ENCODE data around the gene DNAH1. TPM values are rescaled to one million over a fixed set of nuclear protein-coding genes. Genes with fewer than 3 reads are reported as not detected.

DNAH1 gene
- total RNA-seq, 1 donor from 2014 or later: 0.80 TPM

DNA sequence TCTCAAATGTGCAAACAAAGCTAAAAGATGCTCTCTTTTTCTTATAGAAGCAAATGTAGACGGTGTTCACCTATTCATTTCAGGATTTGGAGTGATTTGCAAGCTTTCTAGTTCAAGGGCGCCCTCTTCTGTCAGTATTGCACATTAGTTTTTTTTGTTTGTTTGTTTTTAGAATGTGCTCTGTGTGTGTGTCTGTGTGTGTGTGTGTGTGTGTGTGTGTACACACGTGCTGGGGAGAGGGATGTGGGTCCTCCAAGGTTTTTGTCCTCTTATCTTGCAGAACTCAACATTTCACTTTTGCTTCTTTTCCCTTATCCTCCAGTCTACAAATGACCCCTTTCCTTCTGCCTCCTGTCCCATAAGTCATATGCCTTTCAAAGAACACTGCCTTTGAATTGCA is 23.5 kb downstream of the DNAH1 start:
- Mint-ChIP-seq H3K4me1 (peaks cover 5% of the 10 kb centered on the region), H3K27ac (no peak overlapping the region), H3K4me3 (peak overlapping the region; percentile 17), H3K9me3 (no peaks in the 10 kb centered on the region), H3K27me3 (ENCODE audit: insufficient read depth, low read depth) (peaks cover 9% of the 10 kb centered on the region), H3K36me3 (no peaks in the 10 kb centered on the region)
- Histone ChIP-seq H3K36me3 (no peaks in the 10 kb centered on the region), H3K27ac (no peak overlapping the region), H3K9ac (no peak overlapping the region), H3F3A (ENCODE audit: low read depth) (peaks cover 3% of the 10 kb centered on the region), H4K20me1 (ENCODE audit: low read depth) (no peaks in the 10 kb centered on the region), H3K9me3 (ENCODE audit: low read depth) (no peaks in the 10 kb centered on the region), H2AFZ (replicated peaks) (peak overlapping the region; percentile 18), H3K4me3 (no peak overlapping the region), H3K79me2 (ENCODE audit: low read depth) (no peaks in the 10 kb centered on the region), H3K4me2 (no peak overlapping the region), H3K4me1 (no peaks in the 10 kb centered on the region), H3K27me3 (no peaks in the 10 kb centered on the region)
- TF ChIP-seq EZH2phosphoT487 (IDR thresholded peaks at IDR 0.05) (no peak), EZH2 (IDR thresholded peaks at IDR 0.05) (no peak)
- TF ChIP-seq, protein P1, sequence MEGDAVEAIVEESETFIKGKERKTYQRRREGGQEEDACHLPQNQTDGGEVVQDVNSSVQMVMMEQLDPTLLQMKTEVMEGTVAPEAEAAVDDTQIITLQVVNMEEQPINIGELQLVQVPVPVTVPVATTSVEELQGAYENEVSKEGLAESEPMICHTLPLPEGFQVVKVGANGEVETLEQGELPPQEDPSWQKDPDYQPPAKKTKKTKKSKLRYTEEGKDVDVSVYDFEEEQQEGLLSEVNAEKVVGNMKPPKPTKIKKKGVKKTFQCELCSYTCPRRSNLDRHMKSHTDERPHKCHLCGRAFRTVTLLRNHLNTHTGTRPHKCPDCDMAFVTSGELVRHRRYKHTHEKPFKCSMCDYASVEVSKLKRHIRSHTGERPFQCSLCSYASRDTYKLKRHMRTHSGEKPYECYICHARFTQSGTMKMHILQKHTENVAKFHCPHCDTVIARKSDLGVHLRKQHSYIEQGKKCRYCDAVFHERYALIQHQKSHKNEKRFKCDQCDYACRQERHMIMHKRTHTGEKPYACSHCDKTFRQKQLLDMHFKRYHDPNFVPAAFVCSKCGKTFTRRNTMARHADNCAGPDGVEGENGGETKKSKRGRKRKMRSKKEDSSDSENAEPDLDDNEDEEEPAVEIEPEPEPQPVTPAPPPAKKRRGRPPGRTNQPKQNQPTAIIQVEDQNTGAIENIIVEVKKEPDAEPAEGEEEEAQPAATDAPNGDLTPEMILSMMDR (IDR thresholded peaks at IDR 0.05): peak; percentile 85
- peak; percentile 80 for DNase-seq (ENCODE audit: low spot score)

- no peak for DNase-seq (ENCODE audit: low spot score)
- H3K79me2 ChIP-seq (ENCODE audit: low read depth): no peaks in the 10 kb centered on the region
- H3K36me3 Mint-ChIP-seq: no peaks in the 10 kb centered on the region
- no peak overlapping the region for H3K27ac ChIP-seq
- no peaks in the 10 kb centered on the region for H4K20me1 ChIP-seq (ENCODE audit: low read depth)
- H3K9me3 ChIP-seq (ENCODE audit: low read depth): no peaks in the 10 kb centered on the region
- no peak overlapping the region for H2AFZ ChIP-seq (replicated peaks)
- no peak overlapping the region for H3K4me2 ChIP-seq
- no peak overlapping the region for H3K27ac Mint-ChIP-seq
- peaks cover 3% of the 10 kb centered on the region for H3F3A ChIP-seq (ENCODE audit: low read depth)
- H3K9ac ChIP-seq: no peak overlapping the region
- no peaks in the 10 kb centered on the region for H3K9me3 Mint-ChIP-seq
- H3K27me3 Mint-ChIP-seq (ENCODE audit: insufficient read depth, low read depth): peaks cover 10% of the 10 kb centered on the region
- peaks cover 5% of the 10 kb centered on the region for H3K4me1 Mint-ChIP-seq
- H3K4me1 ChIP-seq: no peaks in the 10 kb centered on the region
- no peaks in the 10 kb centered on the region for H3K27me3 ChIP-seq
- H3K4me3 Mint-ChIP-seq: no peak overlapping the region
- TF ChIP-seq EZH2 (IDR thresholded peaks at IDR 0.05) (no peak), EZH2phosphoT487 (IDR thresholded peaks at IDR 0.05) (no peak)
- TF ChIP-seq, protein P1 (IDR thresholded peaks at IDR 0.05): no peak
- H3K36me3 ChIP-seq: no peaks in the 10 kb centered on the region
- H3K4me3 ChIP-seq: no peak overlapping the region
Measured at GRCh38 chr3:52341123-52341522, 25.0 kb downstream of the DNAH1 start.

GRCh38 chr3:52343946-52344600 is 28.0 kb downstream of the DNAH1 start:
- Histone ChIP-seq H2AFZ (replicated peaks) (no peak overlapping the region), H3K36me3 (no peaks in the 10 kb centered on the region), H3K4me2 (no peak overlapping the region), H3K79me2 (ENCODE audit: low read depth) (no peaks in the 10 kb centered on the region), H3K9me3 (ENCODE audit: low read depth) (no peaks in the 10 kb centered on the region), H3F3A (ENCODE audit: low read depth) (no peaks in the 10 kb centered on the region), H3K9ac (no peak overlapping the region), H3K4me1 (no peaks in the 10 kb centered on the region), H3K27ac (no peak overlapping the region), H4K20me1 (ENCODE audit: low read depth) (no peaks in the 10 kb centered on the region), H3K4me3 (no peak overlapping the region), H3K27me3 (no peaks in the 10 kb centered on the region)
- peaks cover 10% of the 10 kb centered on the region for H3K27me3 Mint-ChIP-seq (ENCODE audit: insufficient read depth, low read depth)
- peaks cover 5% of the 10 kb centered on the region for H3K4me1 Mint-ChIP-seq
- DNase-seq (ENCODE audit: low spot score): no peak
- no peak for TF ChIP-seq EZH2 (IDR thresholded peaks at IDR 0.05)
- no peak for TF ChIP-seq EZH2phosphoT487 (IDR thresholded peaks at IDR 0.05)
- H3K4me3 Mint-ChIP-seq: no peak overlapping the region
- H3K27ac Mint-ChIP-seq: peak overlapping the region; percentile 18
- no peaks in the 10 kb centered on the region for H3K36me3 Mint-ChIP-seq
- no peaks in the 10 kb centered on the region for H3K9me3 Mint-ChIP-seq

GRCh38 chr3:52345521-52346109 is 29.5 kb downstream of the DNAH1 start:
- no peaks in the 10 kb centered on the region for H3K36me3 Mint-ChIP-seq
- H3K9me3 ChIP-seq (ENCODE audit: low read depth): no peaks in the 10 kb centered on the region
- H3K4me1 ChIP-seq: no peaks in the 10 kb centered on the region
- DNase-seq (ENCODE audit: low spot score): no peak
- H2AFZ ChIP-seq (replicated peaks): no peak overlapping the region
- H3K4me1 Mint-ChIP-seq: no peaks in the 10 kb centered on the region
- peaks cover 10% of the 10 kb centered on the region for H3K27me3 Mint-ChIP-seq (ENCODE audit: insufficient read depth, low read depth)
- H3K9me3 Mint-ChIP-seq: no peaks in the 10 kb centered on the region
- TF ChIP-seq, protein P1 (IDR thresholded peaks at IDR 0.05): no peak
- H3K36me3 ChIP-seq: no peaks in the 10 kb centered on the region
- no peaks in the 10 kb centered on the region for H3F3A ChIP-seq (ENCODE audit: low read depth)
- no peak overlapping the region for H3K27ac Mint-ChIP-seq
- H3K4me3 Mint-ChIP-seq: no peak overlapping the region
- no peak overlapping the region for H3K9ac ChIP-seq
- H3K79me2 ChIP-seq (ENCODE audit: low read depth): no peaks in the 10 kb centered on the region
- no peak overlapping the region for H3K4me2 ChIP-seq
- no peaks in the 10 kb centered on the region for H3K27me3 ChIP-seq
- H3K4me3 ChIP-seq: no peak overlapping the region
- no peak overlapping the region for H3K27ac ChIP-seq
- no peaks in the 10 kb centered on the region for H4K20me1 ChIP-seq (ENCODE audit: low read depth)

Measured in neural progenitor cell (in vitro differentiated cells).